Peyer's patch (tissue), 4 donors: Measurements from ENCODE around the gene KCNMA1.

Experiments used
- POLR2A ChIP-seq, 2 donors: fragments of 450-650 bp; IDR thresholded peaks; one replicate each; pipeline ENCODE4 v1.5.1; 2017; ENCODE audit warnings: antibody characterized with exemption in 2 of 2, mild to moderate bottlenecking in 2 of 2, moderate library complexity in 2 of 2
- TF ChIP-seq, protein P1 (sequence below), 6 experiments: fragments of 450-650 bp in 4 of 6; fragments of 200-600 bp in 2 of 6; sonication (generic) in 1 of 6; IDR thresholded peaks; one replicate each; pipeline ENCODE4 v1.5.1; 2017 to 2019; ENCODE audit warnings: antibody characterized with exemption in 6 of 6, mild to moderate bottlenecking in 3 of 6, moderate library complexity in 1 of 6

DNA sequence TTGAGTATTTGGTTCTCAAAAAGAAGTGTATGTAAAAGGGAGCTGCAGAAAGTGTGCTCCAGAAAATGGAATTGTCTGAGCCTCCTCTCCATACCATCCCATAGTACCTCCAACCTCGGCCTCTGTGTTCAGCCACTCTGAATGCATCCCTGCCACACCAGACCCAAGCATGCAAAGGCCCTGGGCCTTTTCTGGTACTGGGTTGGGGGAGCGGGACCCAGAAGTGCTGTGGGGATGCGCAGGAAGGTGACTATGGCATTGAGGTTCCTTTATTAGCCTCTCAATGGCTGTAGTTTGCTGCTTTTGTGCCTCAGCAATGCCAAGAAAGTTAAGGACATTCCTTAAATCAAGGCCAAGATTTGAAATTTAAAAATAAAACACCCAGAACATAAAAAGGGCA is 2.1 kb upstream of the KCNMA1 start:
- TF ChIP-seq, protein P1, sequence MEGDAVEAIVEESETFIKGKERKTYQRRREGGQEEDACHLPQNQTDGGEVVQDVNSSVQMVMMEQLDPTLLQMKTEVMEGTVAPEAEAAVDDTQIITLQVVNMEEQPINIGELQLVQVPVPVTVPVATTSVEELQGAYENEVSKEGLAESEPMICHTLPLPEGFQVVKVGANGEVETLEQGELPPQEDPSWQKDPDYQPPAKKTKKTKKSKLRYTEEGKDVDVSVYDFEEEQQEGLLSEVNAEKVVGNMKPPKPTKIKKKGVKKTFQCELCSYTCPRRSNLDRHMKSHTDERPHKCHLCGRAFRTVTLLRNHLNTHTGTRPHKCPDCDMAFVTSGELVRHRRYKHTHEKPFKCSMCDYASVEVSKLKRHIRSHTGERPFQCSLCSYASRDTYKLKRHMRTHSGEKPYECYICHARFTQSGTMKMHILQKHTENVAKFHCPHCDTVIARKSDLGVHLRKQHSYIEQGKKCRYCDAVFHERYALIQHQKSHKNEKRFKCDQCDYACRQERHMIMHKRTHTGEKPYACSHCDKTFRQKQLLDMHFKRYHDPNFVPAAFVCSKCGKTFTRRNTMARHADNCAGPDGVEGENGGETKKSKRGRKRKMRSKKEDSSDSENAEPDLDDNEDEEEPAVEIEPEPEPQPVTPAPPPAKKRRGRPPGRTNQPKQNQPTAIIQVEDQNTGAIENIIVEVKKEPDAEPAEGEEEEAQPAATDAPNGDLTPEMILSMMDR (IDR thresholded peaks at IDR 0.05), result no peak
- no peak for TF ChIP-seq POLR2A (IDR thresholded peaks at IDR 0.05)
